Ramos (cell line): ENCODE measurements around the gene KRTAP19-7.

ENCODE experiments used
- in situ Hi-C: fragments of 300-500 bp; cut with MboI; formaldehyde crosslinking; loops from one replicate; pipeline ENCODE4 v1.14.3; 2022; ENCODE audit warnings: low sequenced_read_pairs; ENCODE audit not compliant: unreplicated experiment

Gene KRTAP19-7

GRCh38 chr21:30561264-30561895 is at the start of gene KRTAP19-7:
TSS of gene KRTAP19-7 (minus strand) at chr21:30561314. CDS start at chr21:30561289, 25 bp downstream.
- in situ Hi-C loops = no loop called here

GRCh38 chr21:30605968-30606367 is 44.9 kb upstream of the KRTAP19-7 start:
- in situ Hi-C loops = no loop called here

GRCh38 chr21:30600787-30601186 is 39.7 kb upstream of the KRTAP19-7 start, which contains the start of gene KRTAP22-1:
TSS of gene KRTAP22-1 (plus strand) at chr21:30601087.
- in situ Hi-C loops = no loop called here

- in situ Hi-C loops = no loop called here
Measured at GRCh38 chr21:30598802-30599201, 37.7 kb upstream of the KRTAP19-7 start, which contains the start of gene KRTAP6-2. TSS of gene KRTAP6-2 (minus strand) at chr21:30598902. CDS start at chr21:30598874, 28 bp downstream.

- in situ Hi-C loops = no loop called here
Measured at GRCh38 chr21:30592140-30592539, 31.0 kb upstream of the KRTAP19-7 start, which contains the start of gene KRTAP6-3. TSS of gene KRTAP6-3 (plus strand) at chr21:30592440. CDS start at chr21:30592446, 6 bp downstream.

GRCh38 chr21:30590297-30590696 is 29.2 kb upstream of the KRTAP19-7 start, which contains the start of gene KRTAP22-2:
TSS of gene KRTAP22-2 (minus strand) at chr21:30590397.
- in situ Hi-C loops = no loop called here

GRCh38 chr21:30582870-30583269 is 21.8 kb upstream of the KRTAP19-7 start:
- in situ Hi-C loops = no loop called here

GRCh38 chr21:30580132-30580531 is 19.0 kb upstream of the KRTAP19-7 start:
- in situ Hi-C loops = no loop called here

GRCh38 chr21:30579346-30579745 is 18.2 kb upstream of the KRTAP19-7 start:
- in situ Hi-C loops = no loop called here

GRCh38 chr21:30577766-30578165 is 16.7 kb upstream of the KRTAP19-7 start:
- in situ Hi-C loops = no loop called here

- in situ Hi-C loops = no loop called here
Measured at GRCh38 chr21:30567617-30568016, 6.5 kb upstream of the KRTAP19-7 start.

- in situ Hi-C loops = no loop called here
Measured at GRCh38 chr21:30563630-30564029, 2.5 kb upstream of the KRTAP19-7 start.

GRCh38 chr21:30563072-30563471 is 2.0 kb upstream of the KRTAP19-7 start:
- in situ Hi-C loops = no loop called here

- in situ Hi-C loops = no loop called here
Measured at GRCh38 chr21:30561957-30562356, 843 bp upstream of the KRTAP19-7 start.

- in situ Hi-C loops = no loop called here
Measured at GRCh38 chr21:30555095-30555494, 6.0 kb downstream of the KRTAP19-7 start.

GRCh38 chr21:30552782-30553181 is 8.3 kb downstream of the KRTAP19-7 start:
- in situ Hi-C loops = no loop called here

- in situ Hi-C loops = no loop called here
Measured at GRCh38 chr21:30541764-30542163, 19.4 kb downstream of the KRTAP19-7 start, which contains the start of gene KRTAP19-6. TSS of gene KRTAP19-6 (minus strand) at chr21:30541864. CDS start at chr21:30541833, 31 bp downstream.

- in situ Hi-C loops = no loop called here
Measured at GRCh38 chr21:30518876-30519275, 42.2 kb downstream of the KRTAP19-7 start.

- in situ Hi-C loops = no loop called here
Measured at GRCh38 chr21:30515681-30516080, 45.4 kb downstream of the KRTAP19-7 start.
